ENCODE results near the gene SBF2. TPM values are rescaled to one million over a fixed set of nuclear protein-coding genes. Genes with fewer than 3 reads are reported as not detected.

The SBF2 gene
- total RNA-seq, 1 donor from 2014 or later = 24.0 TPM

DNA sequence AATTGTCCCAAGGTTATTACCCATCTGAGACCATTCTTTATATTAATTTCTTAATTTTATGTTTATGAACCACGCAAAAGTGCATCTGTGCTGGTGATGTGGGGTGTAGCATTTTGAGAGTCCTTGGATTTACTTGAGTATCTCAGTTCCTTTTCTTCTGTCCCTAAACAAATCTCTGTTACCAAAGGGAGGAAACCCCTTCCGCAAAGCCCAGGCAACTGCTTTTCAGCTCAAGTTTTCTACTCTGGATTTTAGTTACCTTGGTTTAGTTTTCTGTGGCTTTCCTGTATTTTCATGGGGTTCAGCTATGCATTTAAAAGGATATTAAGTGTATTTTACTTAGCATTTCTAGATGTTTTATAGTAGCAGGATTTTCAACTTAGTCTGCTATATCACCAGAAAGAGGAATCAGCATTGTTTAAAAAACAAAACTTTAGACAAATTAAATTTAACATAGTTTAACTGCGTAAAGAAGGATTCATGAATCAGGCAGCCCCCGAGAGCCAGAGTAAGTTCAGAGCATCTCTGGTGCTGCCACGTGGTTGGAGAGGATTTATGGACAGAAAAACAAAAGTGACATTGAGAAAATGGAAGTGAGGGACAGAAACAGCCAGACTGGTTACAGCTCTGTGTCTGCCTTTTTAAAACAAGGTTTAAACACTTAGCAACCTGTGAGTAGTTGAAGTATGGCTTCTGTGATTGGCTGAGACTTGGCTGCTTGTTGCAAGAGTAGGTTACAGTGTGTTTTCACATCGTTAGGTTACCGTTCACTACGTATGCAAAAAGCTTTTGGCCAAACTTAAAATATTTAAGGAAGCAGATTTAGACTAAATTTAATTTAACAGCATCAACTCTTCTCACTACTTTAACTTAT is 20.4 kb upstream of the SBF2 start:
- Histone ChIP-seq H3K27me3 (ENCODE audit: control insufficient read depth, insufficient read depth, low read length) (no peaks in the 10 kb centered on the region), H3K4me3 (ENCODE audit: low read depth, low read length) (no peak overlapping the region), H3K36me3 (ENCODE audit: control insufficient read depth, insufficient read depth, low read length) (no peaks in the 10 kb centered on the region)
- TF ChIP-seq, protein P1, sequence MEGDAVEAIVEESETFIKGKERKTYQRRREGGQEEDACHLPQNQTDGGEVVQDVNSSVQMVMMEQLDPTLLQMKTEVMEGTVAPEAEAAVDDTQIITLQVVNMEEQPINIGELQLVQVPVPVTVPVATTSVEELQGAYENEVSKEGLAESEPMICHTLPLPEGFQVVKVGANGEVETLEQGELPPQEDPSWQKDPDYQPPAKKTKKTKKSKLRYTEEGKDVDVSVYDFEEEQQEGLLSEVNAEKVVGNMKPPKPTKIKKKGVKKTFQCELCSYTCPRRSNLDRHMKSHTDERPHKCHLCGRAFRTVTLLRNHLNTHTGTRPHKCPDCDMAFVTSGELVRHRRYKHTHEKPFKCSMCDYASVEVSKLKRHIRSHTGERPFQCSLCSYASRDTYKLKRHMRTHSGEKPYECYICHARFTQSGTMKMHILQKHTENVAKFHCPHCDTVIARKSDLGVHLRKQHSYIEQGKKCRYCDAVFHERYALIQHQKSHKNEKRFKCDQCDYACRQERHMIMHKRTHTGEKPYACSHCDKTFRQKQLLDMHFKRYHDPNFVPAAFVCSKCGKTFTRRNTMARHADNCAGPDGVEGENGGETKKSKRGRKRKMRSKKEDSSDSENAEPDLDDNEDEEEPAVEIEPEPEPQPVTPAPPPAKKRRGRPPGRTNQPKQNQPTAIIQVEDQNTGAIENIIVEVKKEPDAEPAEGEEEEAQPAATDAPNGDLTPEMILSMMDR (IDR thresholded peaks at IDR 0.05; ENCODE audit: insufficient read depth, low read length, severe bottlenecking) = no peak
- FAIRE-seq (no peak), DNase-seq (ENCODE audit: low read depth) (peak; percentile 80)

DNA sequence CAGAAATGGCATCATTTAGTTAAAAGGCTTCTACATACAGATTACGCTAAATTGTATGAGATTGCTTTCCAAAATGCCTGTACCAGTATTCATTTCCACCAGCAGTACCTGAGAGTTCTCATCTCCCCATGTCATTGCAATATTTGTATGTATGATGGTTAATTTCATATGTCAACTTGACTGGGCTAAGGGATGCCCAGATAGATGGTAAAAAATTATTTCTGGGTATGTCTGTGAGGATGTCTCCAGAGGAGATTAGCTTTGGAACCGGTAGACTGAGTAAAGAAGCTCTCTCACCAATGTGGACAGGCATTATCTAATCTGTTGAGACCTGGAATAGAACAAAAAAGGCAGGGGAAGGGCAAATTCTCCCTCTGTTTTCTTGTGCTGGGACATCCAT is 17.8 kb upstream of the SBF2 start:
- TF ChIP-seq, protein P1 (IDR thresholded peaks at IDR 0.05; ENCODE audit: insufficient read depth, low read length, severe bottlenecking) = no peak
- no peaks in the 10 kb centered on the region for H3K27me3 ChIP-seq (ENCODE audit: control insufficient read depth, insufficient read depth, low read length)
- H3K4me3 ChIP-seq (ENCODE audit: low read depth, low read length) = no peak overlapping the region
- FAIRE-seq (no peak), DNase-seq (ENCODE audit: low read depth) (no peak)
- H3K36me3 ChIP-seq (ENCODE audit: control insufficient read depth, insufficient read depth, low read length) = peaks cover under 1% of the 10 kb centered on the region

DNA sequence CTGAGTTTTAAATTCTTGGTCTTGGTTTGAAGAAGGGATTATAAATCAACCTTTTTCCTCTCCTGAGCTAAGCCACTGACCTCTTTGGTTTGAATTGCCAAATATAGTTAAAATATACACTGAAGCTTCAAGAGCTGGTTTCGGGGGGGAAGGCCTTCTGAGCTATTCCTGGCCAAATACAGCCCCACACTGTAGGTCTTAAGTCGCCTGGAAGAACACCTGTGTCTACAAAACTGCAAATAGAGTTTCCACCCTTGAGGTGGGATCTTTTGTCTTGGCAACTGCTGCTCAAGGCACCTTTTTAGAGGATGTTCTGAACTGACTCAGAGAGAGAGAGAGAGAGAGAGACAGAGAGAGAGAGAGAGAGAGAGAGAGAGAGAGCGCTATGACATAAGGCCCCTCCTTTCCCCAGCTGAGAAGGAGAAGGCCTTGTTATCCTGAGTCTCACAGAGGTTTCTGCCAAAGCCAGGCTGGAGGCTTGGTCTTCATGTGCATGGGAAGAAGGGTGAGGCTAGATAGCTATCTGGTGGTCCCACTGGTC is 16.4 kb upstream of the SBF2 start:
- no peak overlapping the region for H3K4me3 ChIP-seq (ENCODE audit: low read depth, low read length)
- FAIRE-seq (no peak), DNase-seq (ENCODE audit: low read depth) (peak; percentile 41)
- TF ChIP-seq, protein P1 (IDR thresholded peaks at IDR 0.05; ENCODE audit: insufficient read depth, low read length, severe bottlenecking) = no peak
- H3K27me3 ChIP-seq (ENCODE audit: control insufficient read depth, insufficient read depth, low read length) = no peaks in the 10 kb centered on the region
- H3K36me3 ChIP-seq (ENCODE audit: control insufficient read depth, insufficient read depth, low read length) = peaks cover 11% of the 10 kb centered on the region

DNA sequence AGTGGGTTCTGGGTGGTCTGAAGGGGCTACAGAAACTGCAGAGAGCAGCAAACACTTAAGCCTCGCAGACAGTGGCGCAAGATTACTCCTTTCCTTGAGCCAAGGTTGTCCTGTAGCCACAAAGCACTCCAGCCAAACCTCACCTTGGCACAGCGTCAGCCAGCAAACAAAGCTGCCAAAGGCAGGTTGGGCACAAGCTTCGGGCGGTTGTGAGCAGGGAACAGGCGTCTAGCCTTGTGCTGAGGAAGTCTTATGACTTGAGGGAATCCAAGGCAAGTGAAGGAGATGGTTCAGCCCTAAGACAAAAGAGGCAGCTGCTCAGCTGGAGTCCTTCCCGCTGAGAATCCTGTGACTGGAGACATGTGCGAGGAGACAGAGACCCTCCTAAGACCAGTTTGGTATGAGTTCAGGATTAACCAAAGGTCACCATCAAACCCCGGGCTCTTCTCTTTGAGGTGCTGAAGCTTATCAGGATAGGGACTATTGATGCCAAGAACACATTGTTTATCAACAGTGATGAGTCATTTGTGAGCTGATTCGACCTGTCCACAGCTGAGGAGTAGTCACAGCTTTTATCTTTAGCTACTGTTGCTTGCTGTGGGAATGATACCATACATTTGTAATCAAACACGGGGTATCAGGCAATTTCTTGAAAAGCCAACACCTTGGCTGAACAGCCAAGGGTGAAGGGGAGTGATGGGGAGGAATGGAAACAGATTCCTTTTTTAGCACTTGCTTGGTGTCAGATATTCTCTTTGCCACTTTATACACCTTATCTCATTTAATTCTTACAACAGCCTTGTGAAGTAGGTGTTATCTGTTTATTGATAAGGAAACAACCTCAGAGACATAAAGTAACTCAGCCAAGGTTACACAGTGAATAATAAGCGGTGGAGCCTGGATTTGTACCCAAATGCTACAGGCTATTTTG is 15.4 kb upstream of the SBF2 start:
- peaks cover 13% of the 10 kb centered on the region for H3K36me3 ChIP-seq (ENCODE audit: control insufficient read depth, insufficient read depth, low read length)
- TF ChIP-seq, protein P1 (IDR thresholded peaks at IDR 0.05; ENCODE audit: insufficient read depth, low read length, severe bottlenecking) = no peak
- peak; percentile 93 for DNase-seq (ENCODE audit: low read depth)
- H3K4me3 ChIP-seq (ENCODE audit: low read depth, low read length) = no peak overlapping the region
- no peaks in the 10 kb centered on the region for H3K27me3 ChIP-seq (ENCODE audit: control insufficient read depth, insufficient read depth, low read length)
- peak; percentile 36 for FAIRE-seq

DNA sequence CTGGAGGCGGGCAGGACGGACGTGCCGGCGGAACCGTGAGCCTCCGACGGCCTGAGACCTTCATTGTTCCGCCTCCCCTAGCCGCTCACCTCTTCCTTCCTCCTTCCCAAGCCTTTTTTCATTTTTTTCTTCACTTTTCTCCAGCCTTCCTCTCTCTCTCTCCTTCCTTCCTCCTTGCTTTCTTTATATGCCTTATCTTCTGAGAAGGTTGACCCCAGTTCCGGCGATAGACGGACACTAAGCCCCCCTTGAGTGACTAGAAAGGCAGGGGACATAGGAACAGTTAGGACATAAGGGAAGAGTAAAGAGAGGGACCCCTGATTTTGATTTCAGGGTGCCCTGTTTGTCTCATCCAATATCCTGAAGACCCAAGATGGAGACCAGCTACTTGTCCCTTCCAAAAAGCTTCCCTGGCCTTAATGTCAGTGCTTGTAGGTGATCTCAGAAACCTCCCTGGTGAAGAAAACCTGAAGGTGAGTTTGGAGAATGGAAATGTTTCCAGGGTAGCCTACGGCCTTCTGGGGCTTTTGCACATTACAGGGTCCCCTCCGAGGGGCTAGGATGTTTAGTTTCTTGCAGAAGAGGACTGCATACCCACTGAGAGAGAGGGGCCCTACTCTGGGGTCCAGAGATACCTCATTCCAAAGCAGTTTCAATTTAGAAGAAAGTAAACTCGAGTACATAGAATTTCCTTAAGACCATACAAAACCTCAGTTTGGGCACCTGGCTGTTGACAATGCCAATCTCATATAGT is 14.4 kb upstream of the SBF2 start:
- DNase-seq (ENCODE audit: low read depth) = no peak
- peaks cover 13% of the 10 kb centered on the region for H3K36me3 ChIP-seq (ENCODE audit: control insufficient read depth, insufficient read depth, low read length)

More for the DNA sequence above, 14.4 kb upstream of the SBF2 start:
- FAIRE-seq = no peak
- no peaks in the 10 kb centered on the region for H3K27me3 ChIP-seq (ENCODE audit: control insufficient read depth, insufficient read depth, low read length)
- H3K4me3 ChIP-seq (ENCODE audit: low read depth, low read length) = peak overlapping the region; percentile 75
- TF ChIP-seq, protein P1 (IDR thresholded peaks at IDR 0.05; ENCODE audit: insufficient read depth, low read length, severe bottlenecking) = no peak

Data from bronchial epithelial cell (primary cell).